GM18502 (cell line): ENCODE measurements around the gene CAST.
"Not testable (repeated sequence)": the region's sequence is repeated elsewhere in the genome, so short reads cannot be mapped to it uniquely, and the experiment has no call there.

Source experiments
- ATAC-seq: cut with Tn5 transposase; IDR thresholded peaks from one replicate; pipeline ENCODE4 v1.9.1; 2021; ENCODE audit warnings: mild to moderate bottlenecking; ENCODE audit not compliant: unreplicated experiment, poor library complexity

CAST gene

GRCh38 chr5:96741891-96742309 is 79.7 kb downstream of the CAST start:
- ATAC-seq, result no peak

- no peak for ATAC-seq
Measured at GRCh38 chr5:96742538-96742937, 80.4 kb downstream of the CAST start.

- no peak for ATAC-seq
Measured at GRCh38 chr5:96743065-96743768, 81.0 kb downstream of the CAST start.

GRCh38 chr5:96743805-96744204 is 81.6 kb downstream of the CAST start:
- no peak for ATAC-seq

GRCh38 chr5:96744218-96744617 is 82.0 kb downstream of the CAST start:
- ATAC-seq, result not testable (repeated sequence)

- ATAC-seq, result no peak
Measured at GRCh38 chr5:96745025-96745424, 82.8 kb downstream of the CAST start.

- ATAC-seq, result no peak
Measured at GRCh38 chr5:96745844-96746531, 83.8 kb downstream of the CAST start.

- ATAC-seq, result no peak
Measured at GRCh38 chr5:96747720-96748119, 85.5 kb downstream of the CAST start.

GRCh38 chr5:96750110-96750822 is 88.1 kb downstream of the CAST start:
- ATAC-seq, result no peak

- no peak for ATAC-seq
Measured at GRCh38 chr5:96751203-96752169, 89.3 kb downstream of the CAST start.

GRCh38 chr5:96752341-96753016 is 90.3 kb downstream of the CAST start:
- ATAC-seq, result no peak

- no peak for ATAC-seq
Measured at GRCh38 chr5:96753017-96753397, 90.8 kb downstream of the CAST start.

GRCh38 chr5:96753848-96754247 is 91.7 kb downstream of the CAST start:
- ATAC-seq, result no peak

- ATAC-seq, result no peak
Measured at GRCh38 chr5:96755851-96756250, 93.7 kb downstream of the CAST start.

GRCh38 chr5:96756985-96757384 is 94.8 kb downstream of the CAST start:
- ATAC-seq, result no peak

GRCh38 chr5:96758621-96759020 is 96.4 kb downstream of the CAST start:
- ATAC-seq, result no peak

- no peak for ATAC-seq
Measured at GRCh38 chr5:96761618-96762017, 99.4 kb downstream of the CAST start.

GRCh38 chr5:96763026-96763425 is 100.8 kb downstream of the CAST start:
- ATAC-seq, result no peak

- no peak for ATAC-seq
Measured at GRCh38 chr5:96765043-96765442, 102.9 kb downstream of the CAST start.
